HG03025 (cell line): ENCODE measurements around the gene DIS3L2.
"Not testable (repeated sequence)": the region's sequence is repeated elsewhere in the genome, so short reads cannot be mapped to it uniquely, and the experiment has no call there.

Experiments
- ATAC-seq: cut with Tn5 transposase; IDR thresholded peaks from one replicate; pipeline ENCODE4 v1.9.1; 2021; ENCODE audit warnings: mild to moderate bottlenecking, moderate library complexity; ENCODE audit not compliant: unreplicated experiment, low FRiP score

The DIS3L2 gene

DNA sequence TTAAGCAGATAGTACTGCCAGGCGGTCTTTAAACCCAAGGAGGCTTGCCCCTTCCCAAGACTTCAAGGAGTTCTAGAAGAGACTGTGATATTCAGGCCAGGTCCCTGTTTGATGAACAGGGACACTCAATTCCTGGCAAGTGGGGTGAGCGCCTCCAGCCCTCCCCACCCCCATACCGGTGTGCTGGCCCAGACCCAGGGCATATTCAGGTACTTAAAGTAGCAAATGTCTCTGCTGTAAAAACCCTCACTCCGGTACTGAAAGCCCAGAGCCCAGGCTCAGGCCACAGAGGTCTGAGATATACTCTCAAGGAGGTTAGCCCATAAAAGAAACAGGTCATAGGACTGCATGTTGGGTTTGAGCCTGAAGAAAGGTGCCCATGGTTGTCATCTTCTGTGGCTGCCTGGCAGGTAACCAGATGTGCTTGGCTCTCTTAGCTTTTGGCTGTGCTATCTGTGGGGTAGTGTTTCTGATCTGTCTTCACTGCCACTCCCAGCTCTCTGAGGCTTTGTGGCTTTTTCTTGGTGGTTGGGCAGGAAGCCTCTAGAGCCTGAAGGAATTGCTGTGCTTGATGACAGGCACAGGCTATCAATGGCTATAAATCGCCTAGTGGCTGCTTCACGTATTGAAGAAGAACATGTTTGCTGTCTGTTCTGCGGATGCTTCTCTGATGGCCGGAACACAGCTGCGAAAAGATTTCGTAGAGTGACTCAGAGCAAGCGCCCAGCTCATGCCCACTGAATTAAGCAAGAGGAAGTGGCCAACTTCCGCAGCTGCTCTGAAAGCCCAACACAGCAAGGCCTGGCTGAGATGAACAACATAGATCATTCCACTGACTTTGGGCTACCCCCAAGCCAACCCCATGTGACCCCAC, 353.8 kb downstream of the DIS3L2 start:
- peak; percentile 59 for ATAC-seq

DNA sequence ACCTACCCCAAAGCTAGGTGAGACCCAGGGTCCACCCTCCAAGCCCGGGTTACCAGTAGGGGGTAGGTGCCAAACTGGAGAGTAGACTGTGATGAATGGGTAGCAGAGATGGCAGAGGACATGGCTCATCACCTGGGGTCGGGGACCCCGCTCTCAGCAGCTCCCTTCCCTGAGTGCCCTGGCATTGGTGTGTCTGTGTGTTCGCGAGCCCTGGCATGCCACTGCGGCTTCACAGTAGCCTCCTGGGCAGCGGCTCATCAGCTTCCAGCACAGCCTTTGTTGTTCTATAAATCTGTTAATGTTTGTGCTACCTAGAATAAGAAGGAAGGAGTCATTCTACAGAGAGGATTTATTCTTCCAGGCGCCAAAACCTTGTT, 354.4 kb downstream of the DIS3L2 start:
- no peak for ATAC-seq

DNA sequence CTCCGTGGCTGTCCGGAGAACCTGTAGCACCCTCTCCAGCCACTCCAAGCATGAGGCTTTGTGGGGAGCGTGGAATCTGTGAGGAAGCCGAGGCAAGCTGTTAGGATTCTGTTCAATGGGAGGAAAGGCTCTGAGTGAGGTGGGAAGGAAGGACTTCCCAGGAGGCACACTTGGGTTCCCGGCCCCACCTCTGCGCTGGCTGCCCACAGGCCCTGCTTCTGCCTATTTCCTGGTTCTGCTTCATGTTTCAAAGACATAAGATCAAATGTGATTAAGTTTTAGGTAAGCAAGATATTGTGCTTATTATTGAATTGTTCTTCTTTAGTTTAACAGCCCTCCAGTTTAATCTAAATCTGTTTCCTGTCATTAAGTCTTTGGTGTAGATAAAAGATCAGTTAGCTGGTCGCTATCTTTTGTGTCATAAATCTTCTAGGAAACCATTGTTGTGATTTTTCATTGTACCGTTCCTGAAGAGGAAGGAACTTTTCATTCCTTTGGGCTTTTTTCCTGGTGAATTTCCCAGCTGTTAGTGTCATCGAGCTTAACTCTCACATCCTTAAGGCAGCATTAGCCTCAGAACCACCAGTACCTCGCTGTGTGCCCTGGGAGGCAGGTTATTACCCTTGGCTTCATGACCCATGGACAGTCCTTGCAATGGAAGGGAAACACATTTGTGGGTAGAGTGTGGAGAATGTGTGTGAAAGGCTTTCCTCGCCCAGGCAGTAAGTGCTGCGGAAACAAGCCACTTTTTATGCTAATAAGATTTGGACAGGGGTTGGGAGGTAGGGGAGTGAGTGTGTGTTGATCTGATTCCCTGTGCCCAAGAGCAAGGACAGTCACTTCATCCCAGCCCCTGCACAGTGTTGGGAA, 355.2 kb downstream of the DIS3L2 start:
- no peak for ATAC-seq

DNA sequence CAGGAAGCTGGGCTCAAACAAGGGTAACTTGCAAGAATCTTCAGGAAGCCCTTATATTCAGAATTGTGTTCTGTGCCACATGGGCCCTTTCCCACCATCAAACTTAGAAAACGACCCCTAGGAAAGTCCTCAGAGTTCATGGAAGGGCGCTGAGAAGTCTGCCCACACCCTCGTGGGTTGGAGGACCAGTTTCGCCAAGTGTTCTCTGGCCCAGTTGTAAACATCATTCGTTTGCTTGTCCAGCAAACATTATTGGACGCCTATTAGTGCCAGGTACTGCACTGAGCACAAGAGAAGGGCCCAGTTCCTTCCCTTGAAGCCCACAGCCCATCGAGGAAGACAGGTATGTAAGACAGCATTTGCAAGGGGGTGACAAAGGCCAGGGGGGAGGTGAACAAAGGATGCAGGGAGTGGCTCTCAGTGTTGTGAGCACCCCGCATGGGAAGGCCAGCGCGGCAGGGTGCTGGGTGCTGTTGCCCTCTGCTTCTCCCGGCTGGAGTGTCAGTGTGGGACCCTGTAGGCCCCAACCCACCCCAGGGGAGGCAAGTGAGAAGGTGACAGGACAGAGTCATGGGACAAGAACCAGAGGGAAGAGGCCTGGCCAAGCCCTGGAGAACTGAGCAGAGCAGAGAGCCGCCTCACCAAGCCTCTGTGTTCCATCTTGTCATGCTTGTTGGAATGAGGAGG, 356.8 kb downstream of the DIS3L2 start:
- no peak for ATAC-seq

DNA sequence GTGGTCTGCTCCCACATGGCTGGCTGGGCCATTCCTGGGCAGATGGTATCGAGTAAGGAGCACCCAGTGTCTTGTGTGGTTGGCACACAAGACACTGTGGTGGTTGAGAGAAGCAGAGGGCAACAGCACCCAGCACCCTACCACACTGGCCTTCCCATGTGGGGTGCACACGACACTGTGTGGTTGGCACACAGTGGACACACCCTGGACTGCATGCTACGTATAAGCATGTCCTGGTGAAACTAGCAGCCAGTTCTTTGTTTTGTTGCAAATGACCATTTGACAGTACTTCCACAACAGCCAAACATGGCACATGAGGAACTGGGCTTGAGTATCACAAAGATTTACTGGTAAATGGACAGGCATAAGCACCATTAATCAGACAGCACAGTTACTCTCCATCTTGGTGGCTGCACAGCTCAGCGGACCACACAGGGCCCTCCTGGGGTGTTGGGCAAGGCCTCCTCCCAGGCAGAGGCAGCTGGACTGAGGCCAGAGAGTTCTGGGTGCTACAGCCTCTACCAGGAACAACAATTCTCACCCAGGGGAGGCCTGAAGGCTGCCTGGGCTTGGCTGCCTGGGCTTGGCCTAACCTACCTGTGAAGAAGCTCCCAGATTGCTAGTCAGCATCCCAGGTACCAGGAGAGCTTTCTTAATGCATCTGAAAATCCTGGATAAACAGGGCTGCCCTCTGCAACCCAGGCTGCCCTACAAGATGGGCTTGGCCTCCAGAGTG, 357.7 kb downstream of the DIS3L2 start:
- ATAC-seq, result no peak

DNA sequence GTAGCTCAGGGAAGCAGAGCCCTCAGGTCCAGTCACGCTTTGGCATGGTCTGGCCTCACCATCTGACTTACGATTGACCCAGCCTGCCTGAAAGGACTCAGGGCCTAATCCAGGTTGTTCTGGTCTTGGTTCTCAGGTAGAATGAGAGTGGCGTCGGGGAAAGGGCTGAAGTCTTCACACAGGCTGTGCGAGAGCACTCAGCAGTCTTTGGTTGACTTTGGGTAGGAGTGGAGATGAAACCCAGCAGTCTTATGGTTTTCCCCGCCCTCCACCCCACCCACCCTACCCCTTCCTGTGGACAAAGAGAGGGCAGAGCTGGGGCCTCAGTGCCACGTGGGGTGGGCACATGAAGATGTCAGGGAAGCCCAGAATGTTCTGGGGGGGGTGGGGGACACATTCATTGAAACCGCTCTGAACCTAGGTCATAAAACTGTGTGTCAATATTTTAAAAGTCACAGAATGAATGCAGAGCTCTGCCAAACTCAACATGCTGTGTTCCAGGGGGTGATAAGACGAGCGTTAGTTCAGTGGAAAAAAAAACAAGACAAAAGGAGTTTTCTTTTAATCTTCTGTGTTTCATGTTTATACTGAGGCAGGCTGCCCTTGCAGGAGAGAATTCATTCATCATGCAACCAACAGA, 358.4 kb downstream of the DIS3L2 start:
- ATAC-seq, result no peak

DNA sequence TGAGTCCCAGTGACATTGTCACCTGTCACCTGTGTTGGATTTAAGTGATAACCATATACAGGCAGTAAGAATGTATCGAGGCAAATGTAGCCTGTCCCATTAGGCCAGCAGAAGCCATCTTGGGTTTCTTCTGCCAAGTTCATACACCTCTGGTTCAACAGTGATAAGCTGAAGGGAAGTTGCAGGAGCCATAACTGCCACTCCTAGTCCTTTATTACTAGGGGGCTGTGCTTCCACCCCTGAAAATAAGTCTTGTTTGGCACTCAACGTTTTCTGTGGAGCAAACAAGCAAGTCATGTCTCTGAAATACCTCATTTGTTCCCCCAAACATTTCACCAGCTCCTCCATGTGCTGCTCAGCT, 358.9 kb downstream of the DIS3L2 start:
- no peak for ATAC-seq

DNA sequence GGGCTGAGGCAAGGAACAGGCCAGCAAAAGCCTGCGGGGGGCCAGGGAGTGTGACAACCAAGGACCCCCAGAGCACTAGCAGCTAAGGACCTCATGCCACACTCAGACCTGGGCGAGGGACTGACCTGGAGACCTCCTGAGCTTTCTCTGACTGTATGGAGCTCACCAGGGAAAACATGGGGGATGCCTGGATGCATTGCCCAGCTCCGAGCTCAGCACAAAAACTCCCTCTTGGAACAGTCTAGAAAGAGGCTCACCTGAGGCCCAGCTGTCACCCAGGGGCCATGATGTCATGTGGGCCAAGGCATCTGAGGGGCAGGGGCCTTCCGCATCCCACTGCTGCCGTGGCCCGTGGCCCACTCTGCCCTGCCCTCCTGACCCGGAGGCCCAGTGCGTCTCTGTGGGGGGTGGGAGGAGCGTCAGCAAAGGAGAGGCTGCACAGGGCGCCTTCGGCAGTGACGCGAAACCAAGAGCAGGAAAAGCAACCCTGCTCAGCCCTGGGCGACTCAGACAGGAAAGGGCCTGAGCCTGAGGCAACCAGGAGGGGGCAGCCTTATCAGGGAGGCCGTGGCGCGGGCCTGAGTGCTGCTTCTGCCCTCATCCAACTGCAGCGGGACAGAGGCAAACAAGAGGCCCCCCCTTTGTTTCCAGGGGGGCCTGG, 359.8 kb downstream of the DIS3L2 start:
- no peak for ATAC-seq

DNA sequence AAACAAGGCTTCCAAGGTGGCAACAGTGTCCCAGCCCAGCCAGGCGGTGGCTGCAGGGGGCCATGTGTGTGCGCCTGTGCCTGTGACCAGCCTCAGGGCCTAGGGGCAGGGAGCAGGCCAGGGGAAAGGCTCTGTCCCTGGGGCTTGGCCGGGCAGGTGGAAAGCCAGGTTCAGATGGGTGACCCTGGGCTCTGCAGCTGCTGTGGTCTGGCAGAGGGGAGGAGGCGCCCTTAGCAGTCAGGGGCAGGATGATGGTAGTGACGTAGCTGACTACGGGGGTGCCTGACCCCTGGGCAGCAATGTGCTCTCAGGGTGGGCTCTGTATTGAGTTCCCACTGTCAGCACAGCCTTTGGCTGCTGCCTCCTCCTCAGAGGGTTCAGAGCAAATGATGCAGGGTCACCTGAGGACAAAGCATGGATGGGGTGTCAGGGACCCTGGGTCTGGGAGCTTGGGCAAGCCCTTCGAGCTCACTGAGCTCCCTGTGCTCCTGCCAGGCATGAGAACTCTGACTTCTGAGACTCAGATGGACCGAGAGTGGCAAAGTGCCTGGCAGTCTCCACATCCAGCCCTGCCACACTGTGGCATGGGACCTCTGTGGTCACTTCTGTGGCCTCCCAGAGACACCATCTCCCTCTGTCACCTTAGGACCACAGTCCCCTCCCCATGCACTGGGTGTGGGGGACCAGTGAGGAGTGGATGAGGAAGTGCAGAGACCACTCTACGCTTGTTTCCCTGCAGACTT, 360.5 kb downstream of the DIS3L2 start:
- ATAC-seq, result no peak

DNA sequence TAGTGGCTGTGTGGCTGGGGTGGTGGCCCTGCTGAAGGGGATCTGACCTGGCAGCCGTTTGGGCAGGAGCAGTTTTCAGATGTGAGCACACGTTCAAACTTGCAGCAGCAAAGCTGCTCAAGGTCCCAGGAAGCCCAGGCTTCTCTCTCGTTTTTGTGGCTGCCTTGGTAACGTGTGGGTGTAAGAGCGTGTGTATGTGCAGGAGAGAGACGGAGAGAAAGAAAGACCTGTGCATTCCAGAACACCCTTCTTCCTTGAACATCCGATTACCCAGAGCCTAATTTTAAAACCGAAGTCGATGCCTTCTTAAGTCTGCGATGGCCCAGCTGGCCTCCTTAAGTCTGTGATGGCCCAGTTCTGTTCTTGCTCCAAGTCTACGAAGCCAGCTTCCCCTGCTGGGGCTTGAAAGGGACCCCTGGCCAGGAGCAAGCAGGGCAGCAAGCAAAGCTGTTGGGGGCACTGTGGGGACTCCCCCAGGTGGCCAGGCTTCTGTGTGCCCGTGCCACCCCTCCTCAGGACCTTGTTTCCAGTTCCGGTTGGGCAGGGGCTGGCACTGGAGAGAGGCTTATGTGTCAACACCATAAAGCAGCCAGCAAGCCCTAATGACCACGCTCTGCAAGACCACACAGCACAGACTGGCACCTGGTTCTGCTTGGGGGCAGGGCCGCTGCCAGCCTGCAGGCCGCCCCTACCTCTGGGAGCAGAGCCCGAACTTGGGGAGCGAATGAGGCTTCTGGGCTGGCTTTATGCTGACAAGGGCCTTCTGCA, 361.2 kb downstream of the DIS3L2 start:
- ATAC-seq, result no peak

DNA sequence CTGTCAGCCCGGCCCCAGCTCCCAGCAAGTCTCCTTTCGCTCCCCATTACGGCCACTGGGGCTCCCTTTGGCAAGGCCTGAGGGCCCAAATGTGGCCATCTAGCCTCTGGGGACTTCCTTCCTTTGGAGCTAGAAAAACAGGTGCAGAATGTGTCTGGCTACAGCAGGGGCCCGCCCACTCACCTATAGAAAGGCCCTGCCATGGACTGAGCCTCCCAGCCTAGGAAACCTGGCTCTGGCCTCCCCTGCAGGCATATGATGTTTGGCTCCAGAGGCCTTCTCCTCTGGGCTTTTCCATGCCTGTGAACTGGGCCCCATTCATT, 361.8 kb downstream of the DIS3L2 start:
- no peak for ATAC-seq

DNA sequence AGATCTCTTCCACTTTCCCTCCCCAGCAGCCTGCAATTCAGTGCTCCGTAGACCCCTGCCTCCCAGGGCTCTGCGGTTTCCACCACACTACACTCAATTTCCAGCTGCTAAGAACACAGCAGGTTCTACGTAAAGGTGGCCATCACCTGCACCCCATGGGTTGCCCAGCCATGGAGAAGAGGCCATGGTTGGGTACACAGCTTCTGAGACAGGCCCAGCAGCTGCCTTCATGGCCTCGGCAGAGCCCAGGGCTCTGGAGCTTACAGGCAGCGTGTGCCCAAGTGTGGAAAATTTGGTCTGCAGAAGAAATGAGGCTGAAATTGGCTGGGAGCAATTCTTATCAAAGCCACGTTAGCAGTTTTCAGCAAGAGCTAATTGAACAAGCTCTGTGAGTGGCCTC, 362.5 kb downstream of the DIS3L2 start:
- ATAC-seq, result not testable (repeated sequence)

DNA sequence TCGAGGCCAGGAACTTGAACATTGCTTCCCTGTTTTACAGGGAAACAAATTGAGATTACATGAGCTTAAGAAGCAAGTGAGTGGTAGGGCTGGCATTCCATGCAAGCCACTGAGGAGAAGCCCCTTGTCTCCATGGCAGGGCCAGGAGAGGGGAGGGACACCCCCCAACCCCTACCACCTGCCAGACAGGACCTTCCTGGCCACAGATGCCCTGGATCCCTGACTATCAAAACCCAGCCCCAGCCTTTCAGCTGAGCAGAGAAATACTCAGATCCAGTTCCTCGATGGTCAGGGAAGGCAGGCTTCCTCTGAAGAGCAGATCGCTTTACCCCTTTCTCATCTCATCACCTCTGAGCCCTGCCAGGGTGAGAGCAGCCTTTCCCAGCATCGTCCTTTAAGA, 363.3 kb downstream of the DIS3L2 start:
- no peak for ATAC-seq

DNA sequence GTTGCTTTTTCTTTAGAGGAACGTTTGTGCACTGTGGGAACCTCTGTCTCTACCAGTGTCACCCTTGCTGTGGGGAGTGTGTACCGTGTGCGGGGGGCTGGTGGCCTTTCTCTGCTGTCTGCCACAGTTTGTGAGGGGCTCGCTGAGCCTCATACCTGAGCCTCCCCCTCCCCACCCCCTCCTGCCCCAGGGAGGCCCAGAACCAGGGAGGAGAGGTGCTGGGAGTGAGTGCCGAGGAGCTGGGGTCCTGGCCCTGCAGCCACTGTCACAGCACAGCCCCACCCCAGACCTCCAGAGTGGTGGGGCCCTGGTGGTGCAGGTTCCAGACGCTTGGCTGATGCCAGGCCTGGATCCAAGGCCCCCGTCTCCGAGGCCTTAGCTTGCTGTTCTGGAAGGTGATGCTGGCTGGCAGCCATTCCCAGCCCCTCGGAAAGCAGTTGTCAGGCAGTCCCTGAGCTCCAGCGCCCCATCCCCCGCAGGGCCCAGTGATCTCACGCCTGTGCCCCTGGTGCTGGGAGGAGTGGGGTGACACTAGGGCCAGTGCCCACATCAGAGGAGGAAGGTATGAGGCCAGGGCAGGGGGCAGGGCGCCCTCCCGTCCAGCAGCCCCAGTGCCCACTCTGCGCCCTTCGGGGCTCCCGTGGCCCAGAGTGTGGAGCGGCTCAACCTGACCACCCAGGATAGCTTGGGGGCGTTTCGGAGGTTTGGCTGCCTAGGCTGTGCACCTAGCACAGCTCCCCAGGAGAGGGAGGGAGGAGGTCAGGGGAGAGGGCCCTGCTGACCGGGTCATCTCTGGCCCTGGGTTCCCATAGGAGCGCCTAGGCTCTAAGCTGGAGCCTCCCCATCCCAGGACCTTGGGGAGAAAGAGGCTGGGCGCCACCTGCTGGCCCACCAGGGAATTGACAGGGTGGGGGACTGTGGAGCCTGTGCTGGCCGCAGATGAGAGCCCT, 364.1 kb downstream of the DIS3L2 start:
- peak; percentile 53 for ATAC-seq

DNA sequence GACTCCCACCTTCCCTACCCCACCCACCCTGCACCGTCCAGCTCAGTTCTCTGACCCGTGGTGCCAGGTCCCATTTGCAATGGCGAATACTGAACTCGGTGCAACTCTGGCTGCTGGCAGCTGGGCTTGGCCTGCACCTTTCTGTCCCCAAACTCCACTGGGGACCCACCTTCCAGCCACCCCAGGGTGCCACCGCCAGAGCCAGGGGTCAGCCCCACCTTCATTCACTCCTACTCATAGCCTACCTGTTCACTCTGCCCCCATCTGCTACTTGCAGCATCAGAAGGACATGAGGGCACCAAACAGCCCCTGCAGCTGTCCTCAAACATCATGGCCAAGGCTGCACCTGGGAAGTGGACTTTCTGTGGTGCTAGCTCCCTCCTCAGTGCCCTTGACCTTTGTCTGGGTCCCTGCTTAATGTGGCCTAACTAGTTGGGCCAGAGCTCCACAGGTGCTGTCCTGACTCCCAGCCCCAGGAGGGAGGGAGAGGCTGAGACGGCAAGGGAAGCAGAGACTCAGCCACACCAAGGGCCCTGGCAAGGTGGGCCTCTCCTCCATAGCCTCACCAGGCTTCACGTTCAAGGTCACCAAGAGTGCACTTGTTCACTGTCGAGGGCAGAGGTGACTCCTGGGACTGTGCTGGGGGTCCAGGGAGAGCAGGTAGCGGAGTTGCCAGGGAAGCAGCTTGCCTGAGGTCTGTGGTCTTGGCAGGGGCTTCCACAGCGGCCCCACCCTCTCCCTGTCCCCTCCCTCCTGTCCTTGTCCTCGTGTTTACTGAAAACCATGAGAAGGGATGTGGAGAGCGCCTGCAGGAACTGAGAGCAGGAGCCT, 365.0 kb downstream of the DIS3L2 start:
- not testable (repeated sequence) for ATAC-seq
